ENCODE results near the gene SLC6A6. TPM values are rescaled to one million over a fixed set of nuclear protein-coding genes. Genes with fewer than 3 reads are reported as not detected.
A peak's percentile ranks its signal among the peaks of the same experiment; 100 is the strongest.

Gene SLC6A6
- total and polyA plus RNA-seq, 2 experiments from 2014 or later, result 27.5 to 150 TPM

GRCh38 chr3:14403619-14404155, 1.3 kb downstream of the SLC6A6 start:
- H3F3A ChIP-seq (replicated peaks; ENCODE audit: low read depth), result peaks cover 6% of the 10 kb centered on the region; the same call in 1 of the 2 replicates
- Mint-ChIP-seq H3K4me1 (peaks cover 48% of the 10 kb centered on the region), H3K9me3 (no peaks in the 10 kb centered on the region), H3K27me3 (ENCODE audit: insufficient read depth, low read depth, poor library complexity) (peaks cover 30% of the 10 kb centered on the region), H3K36me3 (ENCODE audit: low read depth) (peaks cover 31% of the 10 kb centered on the region), H3K27ac (peak overlapping the region; percentile 20), H3K4me3 (peak overlapping the region; percentile 98)
- no peak for DNase-seq (ENCODE audit: low spot score)
- peaks cover 42% of the 10 kb centered on the region for H4K20me1 ChIP-seq (replicated peaks; ENCODE audit: insufficient read depth)
- H3K36me3 ChIP-seq (ENCODE audit: insufficient read depth), result no peaks in the 10 kb centered on the region
- peak overlapping the region; percentile 99 for H3K4me2 ChIP-seq
- no peak for TF ChIP-seq EZH2phosphoT487 (IDR thresholded peaks at IDR 0.05; ENCODE audit: unreplicated experiment)
- TF ChIP-seq POLR2AphosphoS5 (IDR thresholded peaks at IDR 0.05; ENCODE audit: low read depth), result no peak
- TF ChIP-seq, protein P1, sequence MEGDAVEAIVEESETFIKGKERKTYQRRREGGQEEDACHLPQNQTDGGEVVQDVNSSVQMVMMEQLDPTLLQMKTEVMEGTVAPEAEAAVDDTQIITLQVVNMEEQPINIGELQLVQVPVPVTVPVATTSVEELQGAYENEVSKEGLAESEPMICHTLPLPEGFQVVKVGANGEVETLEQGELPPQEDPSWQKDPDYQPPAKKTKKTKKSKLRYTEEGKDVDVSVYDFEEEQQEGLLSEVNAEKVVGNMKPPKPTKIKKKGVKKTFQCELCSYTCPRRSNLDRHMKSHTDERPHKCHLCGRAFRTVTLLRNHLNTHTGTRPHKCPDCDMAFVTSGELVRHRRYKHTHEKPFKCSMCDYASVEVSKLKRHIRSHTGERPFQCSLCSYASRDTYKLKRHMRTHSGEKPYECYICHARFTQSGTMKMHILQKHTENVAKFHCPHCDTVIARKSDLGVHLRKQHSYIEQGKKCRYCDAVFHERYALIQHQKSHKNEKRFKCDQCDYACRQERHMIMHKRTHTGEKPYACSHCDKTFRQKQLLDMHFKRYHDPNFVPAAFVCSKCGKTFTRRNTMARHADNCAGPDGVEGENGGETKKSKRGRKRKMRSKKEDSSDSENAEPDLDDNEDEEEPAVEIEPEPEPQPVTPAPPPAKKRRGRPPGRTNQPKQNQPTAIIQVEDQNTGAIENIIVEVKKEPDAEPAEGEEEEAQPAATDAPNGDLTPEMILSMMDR (conservative IDR thresholded peaks at IDR 0.05; ENCODE audit: low read depth in 2 of 2), result no peak
- TF ChIP-seq NANOG (IDR thresholded peaks at IDR 0.05; ENCODE audit: borderline replicate concordance), result no peak
- no peak for TF ChIP-seq ZNF114 (CRISPR knock-in tag; IDR thresholded peaks at IDR 0.05)
- no peak for TF ChIP-seq CREB1 (CRISPR knock-in tag; IDR thresholded peaks at IDR 0.05; ENCODE audit: low read depth)
- no peak for TF ChIP-seq JUNB (IDR thresholded peaks at IDR 0.05; ENCODE audit: unreplicated experiment)
- TF ChIP-seq, protein P2, sequence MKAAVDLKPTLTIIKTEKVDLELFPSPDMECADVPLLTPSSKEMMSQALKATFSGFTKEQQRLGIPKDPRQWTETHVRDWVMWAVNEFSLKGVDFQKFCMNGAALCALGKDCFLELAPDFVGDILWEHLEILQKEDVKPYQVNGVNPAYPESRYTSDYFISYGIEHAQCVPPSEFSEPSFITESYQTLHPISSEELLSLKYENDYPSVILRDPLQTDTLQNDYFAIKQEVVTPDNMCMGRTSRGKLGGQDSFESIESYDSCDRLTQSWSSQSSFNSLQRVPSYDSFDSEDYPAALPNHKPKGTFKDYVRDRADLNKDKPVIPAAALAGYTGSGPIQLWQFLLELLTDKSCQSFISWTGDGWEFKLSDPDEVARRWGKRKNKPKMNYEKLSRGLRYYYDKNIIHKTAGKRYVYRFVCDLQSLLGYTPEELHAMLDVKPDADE (IDR thresholded peaks at IDR 0.05), result no peak
- no peak for TF ChIP-seq ZNF462 (CRISPR knock-in tag; IDR thresholded peaks at IDR 0.05)
- TF ChIP-seq REST (IDR thresholded peaks at IDR 0.05; ENCODE audit: unreplicated experiment), result no peak
- TF ChIP-seq EZH2 (IDR thresholded peaks at IDR 0.05; ENCODE audit: low read depth, unreplicated experiment), result no peak
- TF ChIP-seq STAT1 (IDR thresholded peaks at IDR 0.05; ENCODE audit: unreplicated experiment), result no peak
- TF ChIP-seq ZNF331 (CRISPR knock-in tag; IDR thresholded peaks at IDR 0.05; ENCODE audit: low read depth), result no peak
- H2AFZ ChIP-seq, result no peak overlapping the region
- H3K79me2 ChIP-seq (replicated peaks; ENCODE audit: insufficient read depth), result peaks cover 63% of the 10 kb centered on the region
- H3K27ac ChIP-seq (ENCODE audit: low read depth), result no peak overlapping the region
- H3K27me3 ChIP-seq (ENCODE audit: insufficient read depth), result no peaks in the 10 kb centered on the region
- no peaks in the 10 kb centered on the region for H3K9me2 ChIP-seq (ENCODE audit: insufficient read depth)
- peak overlapping the region; percentile 98 for H3K4me3 ChIP-seq
- H3K4me1 ChIP-seq (ENCODE audit: insufficient read depth), result peaks cover 40% of the 10 kb centered on the region
- no peak for ATAC-seq

Measured in GM23338 (cell line).